HCT116 (cell line): ENCODE results near the gene PPP2R5C. TPM values are rescaled to one million over a fixed set of nuclear protein-coding genes. Genes with fewer than 3 reads are reported as not detected.

Experiments used
- ATAC-seq: fragments of 200-7000 bp; cut with Tn5 transposase; 2 replicates; pipeline ENCODE4 v1.9.1; 2020; ENCODE audit warnings: mild to moderate bottlenecking, moderate library complexity
- BruUV-seq: library from RNA; stranded (reverse); fragments of 400-500 nt; replicated peaks from 2 replicates; lab custom pipeline; 2021; lab: Mats Ljungman, UMichigan
- CTCF ChIA-PET: fragments of 300-600 bp; sonication (Branson Sonifier 250); formaldehyde crosslinking; loops from one replicate; lab custom pipeline; 2021; ENCODE audit warnings: antibody characterized with exemption; lab: Charles Lee
- POLR2A ChIA-PET: fragments of 300-600, 350-600 bp; sonication (Branson Sonifier 250); formaldehyde crosslinking; loops from one replicate; lab custom pipeline; 2021; ENCODE audit warnings: antibody characterized with exemption; lab: Charles Lee
- RAD21 ChIA-PET, 2 experiments: fragments of 300-600 bp; sonication (Branson Sonifier 250); formaldehyde crosslinking; loops; one replicate each; lab custom pipeline; 2023; ENCODE audit warnings: low total read pairs in 2 of 2; ENCODE audit not compliant: uncharacterized antibody in 2 of 2, unreplicated experiment in 2 of 2, low non-redundant PET in 1 of 2; lab: Charles Lee
- DNase-seq: peaks from one replicate; pipeline ENCODE4 v3.0.0-alpha.2; 2010; ENCODE audit warnings: low read depth, low spot score
- H2AFZ ChIP-seq: fragments of 200-600 bp; shearing (Covaris generic), sonication (generic); 2 replicates; pipeline ENCODE4 v1.6.1; 2017; ENCODE audit warnings: low read depth, mixed run types, mixed read lengths, antibody characterized with exemption, low read length; ENCODE audit not compliant: poor library complexity, severe bottlenecking
- H3K27ac ChIP-seq: 2 replicates; pipeline ENCODE4 v1.5.1; 2012; ENCODE audit warnings: low read depth, low read length
- H3K27me3 ChIP-seq: fragments of 200-600 bp; sonication (generic); 2 replicates; pipeline ENCODE4 v1.6.1; 2016; ENCODE audit warnings: mixed run types, low read length, mixed read lengths; ENCODE audit not compliant: insufficient read depth
- H3K36me3 ChIP-seq, 2 experiments: fragments of 200-500 bp in 1 of 2; fragments of 200-600 bp in 1 of 2; sonication (Bioruptor generic) in 1 of 2; sonication (generic) in 1 of 2; 2 replicates each; pipeline versions ENCODE4 v1.5.1 to v1.6.1; 2014 to 2016; ENCODE audit warnings: low read length in 2 of 2, inconsistent platforms in 1 of 2, mixed read lengths in 1 of 2, mixed run types in 1 of 2; ENCODE audit not compliant: insufficient read depth in 2 of 2, control insufficient read depth in 1 of 2
- H3K4me1 ChIP-seq, 2 experiments: fragments of 200-600 bp in 1 of 2; sonication (generic) in 1 of 2; 2 replicates each; pipeline versions ENCODE4 v1.5.1 to v1.6.1; 2012 to 2017; ENCODE audit warnings: low read length in 2 of 2, inconsistent platforms in 1 of 2, mild to moderate bottlenecking in 1 of 2, mixed read lengths in 1 of 2, mixed run types in 1 of 2, moderate library complexity in 1 of 2; ENCODE audit not compliant: insufficient read depth in 2 of 2, control insufficient read depth in 1 of 2
- H3K4me2 ChIP-seq: fragments of 200-600 bp; sonication (generic); 2 replicates; pipeline ENCODE4 v1.6.1; 2017; ENCODE audit warnings: mixed run types, low read length, mixed read lengths
- H3K4me3 ChIP-seq, 2 experiments: fragments of 200-600 bp in 1 of 2; sonication (generic) in 1 of 2; replicated peaks in 1 of 2; 2 replicates each; pipeline ENCODE4 v1.5.1; 2011 to 2016; ENCODE audit warnings: low read length in 2 of 2, control low read depth in 1 of 2, low read depth in 1 of 2, mild to moderate bottlenecking in 1 of 2, mixed read lengths in 1 of 2, mixed run types in 1 of 2
- H3K79me2 ChIP-seq: fragments of 200-600 bp; sonication (generic); 2 replicates; pipeline ENCODE4 v1.6.1; 2017; ENCODE audit warnings: mild to moderate bottlenecking, mixed run types, low read length, moderate library complexity, mixed read lengths; ENCODE audit not compliant: insufficient read depth
- H3K9ac ChIP-seq: fragments of 200-600 bp; sonication (generic); 2 replicates; pipeline ENCODE4 v1.6.1; 2016; ENCODE audit warnings: low read length, mixed read lengths
- H3K9me2 ChIP-seq: fragments of 200-600 bp; sonication (generic), shearing (Covaris generic); 2 replicates; pipeline ENCODE4 v1.6.1; 2017; ENCODE audit warnings: mixed run types, mild to moderate bottlenecking, moderate library complexity; ENCODE audit not compliant: insufficient read depth
- H3K9me3 ChIP-seq, 2 experiments: fragments of 200-500 bp in 1 of 2; fragments of 200-600 bp in 1 of 2; sonication (Bioruptor generic) in 1 of 2; sonication (generic) in 1 of 2; 2 replicates each; pipeline ENCODE4 v1.6.1; 2014 to 2017; ENCODE audit warnings: low read length in 2 of 2, mixed read lengths in 2 of 2, inconsistent platforms in 1 of 2, low read depth in 1 of 2, mild to moderate bottlenecking in 1 of 2, mixed run types in 1 of 2, moderate library complexity in 1 of 2; ENCODE audit not compliant: control insufficient read depth in 1 of 2, insufficient read depth in 1 of 2
- H4K20me1 ChIP-seq: fragments of 200-600 bp; sonication (generic), shearing (Covaris generic); 2 replicates; pipeline ENCODE4 v1.6.1; 2017; ENCODE audit warnings: mixed run types, mild to moderate bottlenecking, moderate library complexity; ENCODE audit not compliant: insufficient read depth
- ATF3 ChIP-seq: IDR thresholded peaks from 2 replicates; pipeline ENCODE4 v1.6.1; 2012
- CBX3 ChIP-seq: IDR thresholded peaks from 2 replicates; pipeline ENCODE4 v1.6.1; 2012; ENCODE audit warnings: low read depth
- CEBPB ChIP-seq: IDR thresholded peaks from 2 replicates; pipeline ENCODE4 v1.6.1; 2012; ENCODE audit warnings: low read depth
- CTCF ChIP-seq, 3 experiments: fragments of 200-600 bp in 1 of 3; sonication (generic) in 1 of 3; IDR thresholded peaks in 2 of 3; conservative IDR thresholded peaks in 1 of 3; 2 replicates each; pipeline ENCODE4 v1.5.1; 2012 to 2017; ENCODE audit warnings: low read depth in 2 of 3, low read length in 2 of 3, antibody characterized with exemption in 1 of 3, borderline replicate concordance in 1 of 3, control low read depth in 1 of 3, mild to moderate bottlenecking in 1 of 3, mixed read lengths in 1 of 3, mixed run types in 1 of 3, moderate library complexity in 1 of 3; ENCODE audit not compliant: insufficient read depth in 1 of 3
- EZH2 ChIP-seq: fragments of 200-600 bp; sonication (generic); IDR thresholded peaks from 2 replicates; pipeline ENCODE4 v1.6.1; 2017; ENCODE audit warnings: antibody characterized with exemption, mixed run types
- JUND ChIP-seq: IDR thresholded peaks from 2 replicates; pipeline ENCODE4 v1.6.1; 2012
- POLR2A ChIP-seq: IDR thresholded peaks from 2 replicates; pipeline ENCODE4 v1.7.0; 2011; ENCODE audit warnings: borderline replicate concordance; ENCODE audit not compliant: insufficient read depth, insufficient read length; ENCODE audit errors: extremely low read depth
- SP1 ChIP-seq: IDR thresholded peaks from 2 replicates; pipeline ENCODE4 v1.6.1; 2012; ENCODE audit warnings: low read depth
- SRF ChIP-seq: IDR thresholded peaks from 2 replicates; pipeline ENCODE4 v1.6.1; 2012; ENCODE audit warnings: low read depth
- ZFX ChIP-seq: fragments of 450-650 bp; IDR thresholded peaks from 2 replicates; pipeline ENCODE4 v1.6.1; 2017
- intact Hi-C: fragments of 100-400 bp; cut with micrococcal nuclease; formaldehyde crosslinking; loops from 2 replicates; pipeline ENCODE4 v1.10.0; 2022
- total RNA-seq: library from RNA; stranded (reverse); gene quantifications from one replicate; pipeline ENCODE4 v1.2.1, GENCODE V29; 2021; ENCODE audit not compliant: unreplicated experiment

PPP2R5C gene
- total RNA-seq, 1 experiment from 2014 or later = 117 TPM

GRCh38 chr14:101914083-101914482 is 152.6 kb downstream of the PPP2R5C start:
- H3K9ac ChIP-seq = no peak overlapping the region
- no peak for ATAC-seq
- no peaks in the 10 kb centered on the region for H3K9me2 ChIP-seq
- intact Hi-C loops = no loop called here
- H3K79me2 ChIP-seq = no peaks in the 10 kb centered on the region
- H3K36me3 ChIP-seq = peaks cover 0 to 8% of the 10 kb centered on the region in 2 experiments; a peak in 2 of 4 replicates
- no peak overlapping the region for H3K27ac ChIP-seq
- no peaks in the 10 kb centered on the region for H3K27me3 ChIP-seq
- no peak overlapping the region for H2AFZ ChIP-seq
- H3K9me3 ChIP-seq = no peaks in the 10 kb centered on the region
- no peak overlapping the region for H3K4me3 ChIP-seq
- ChIA-PET CTCF (no interaction called here), RAD21 (no interaction called here), POLR2A (interaction anchor here (1.4 kb wide), 1 partner anchor 15 kb away, joined by 3 read pairs; no protein-coding TSS in a partner anchor)
- H3K4me1 ChIP-seq = no peaks in the 10 kb centered on the region
- TF ChIP-seq SP1 = no peak
- no peak for TF ChIP-seq SRF
- TF ChIP-seq ZFX = no peak
- TF ChIP-seq JUND = no peak
- no peak for TF ChIP-seq EZH2
- TF ChIP-seq CBX3 = no peak
- TF ChIP-seq POLR2A = no peak
- TF ChIP-seq CTCF (IDR thresholded peaks at IDR 0.05 in 2 of 3, conservative IDR thresholded peaks at IDR 0.05 in 1 of 3; ENCODE audit: borderline replicate concordance in 1 of 3, insufficient read depth in 1 of 3, low read depth in 2 of 3, low read length in 2 of 3) = no peak
- TF ChIP-seq CEBPB = no peak
- no peak for TF ChIP-seq ATF3
- H3K4me2 ChIP-seq = no peak overlapping the region
- H4K20me1 ChIP-seq = no peaks in the 10 kb centered on the region
- BruUV-seq = no TSS peak
- DNase-seq = no peak
